ENCODE results near the gene GRIP1. TPM values are rescaled to one million over a fixed set of nuclear protein-coding genes. Genes with fewer than 3 reads are reported as not detected.
A peak's percentile ranks its signal among the peaks of the same experiment; 100 is the strongest.

Gene GRIP1
- total RNA-seq, 1 experiment from 2014 or later: 0.23 TPM

DNA sequence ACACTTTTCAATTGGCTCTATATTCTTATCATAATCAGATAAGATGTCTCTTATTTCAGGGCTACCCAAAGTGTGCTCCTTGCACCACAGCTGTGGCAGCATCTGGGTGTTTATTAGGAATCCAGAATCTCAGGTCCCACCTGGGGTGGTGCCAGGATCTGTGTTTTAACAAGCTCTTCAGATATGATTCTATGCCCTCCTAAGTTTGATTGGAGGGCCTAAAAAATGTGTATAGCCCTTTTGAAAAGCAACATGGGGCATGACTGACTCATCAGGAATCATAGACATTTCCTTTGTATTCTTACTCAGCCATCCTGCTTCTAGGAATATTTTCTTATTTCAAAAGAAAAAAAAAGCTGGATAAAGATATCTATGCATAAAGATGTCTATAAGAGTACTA lies 273.5 kb downstream of the GRIP1 start:
- Mint-ChIP-seq H3K27me3 (ENCODE audit: insufficient read depth, unreplicated experiment) (peaks cover 2% of the 10 kb centered on the region), H3K4me1 (ENCODE audit: low read depth, unreplicated experiment) (no peaks in the 10 kb centered on the region)
- no peaks in the 10 kb centered on the region for H3K36me3 ChIP-seq (ENCODE audit: control insufficient read depth, insufficient read depth, low read length)

GRCh38 chr12:66403746-66404145 lies 275.1 kb downstream of the GRIP1 start:
- POLR2A ChIA-PET: no interaction called here
- no TSS peak for BruUV-seq (replicated peaks)
- peak in 1 of 2 experiments; percentile 7 for DNase-seq
- Histone ChIP-seq H3K27me3 (replicated peaks; ENCODE audit: control insufficient read depth, insufficient read depth, low read length) (no peaks in the 10 kb centered on the region), H3K4me1 (no peaks in the 10 kb centered on the region), H3K4me3 (ENCODE audit: low read depth, low read length) (no peak overlapping the region), H3K36me3 (ENCODE audit: control insufficient read depth, insufficient read depth, low read length) (no peaks in the 10 kb centered on the region), H3K9me3 (no peaks in the 10 kb centered on the region)
- Mint-ChIP-seq H3K9me3 (ENCODE audit: unreplicated experiment) (no peaks in the 10 kb centered on the region), H3K36me3 (ENCODE audit: insufficient read depth, unreplicated experiment) (no peaks in the 10 kb centered on the region), H3K4me3 (ENCODE audit: unreplicated experiment) (no peak overlapping the region), H3K27ac (ENCODE audit: unreplicated experiment) (no peak overlapping the region), H3K27me3 (ENCODE audit: insufficient read depth, unreplicated experiment) (peaks cover 2% of the 10 kb centered on the region), H3K4me1 (ENCODE audit: low read depth, unreplicated experiment) (no peaks in the 10 kb centered on the region)
- CTCF ChIA-PET: no interaction called here
- TF ChIP-seq, protein P1, sequence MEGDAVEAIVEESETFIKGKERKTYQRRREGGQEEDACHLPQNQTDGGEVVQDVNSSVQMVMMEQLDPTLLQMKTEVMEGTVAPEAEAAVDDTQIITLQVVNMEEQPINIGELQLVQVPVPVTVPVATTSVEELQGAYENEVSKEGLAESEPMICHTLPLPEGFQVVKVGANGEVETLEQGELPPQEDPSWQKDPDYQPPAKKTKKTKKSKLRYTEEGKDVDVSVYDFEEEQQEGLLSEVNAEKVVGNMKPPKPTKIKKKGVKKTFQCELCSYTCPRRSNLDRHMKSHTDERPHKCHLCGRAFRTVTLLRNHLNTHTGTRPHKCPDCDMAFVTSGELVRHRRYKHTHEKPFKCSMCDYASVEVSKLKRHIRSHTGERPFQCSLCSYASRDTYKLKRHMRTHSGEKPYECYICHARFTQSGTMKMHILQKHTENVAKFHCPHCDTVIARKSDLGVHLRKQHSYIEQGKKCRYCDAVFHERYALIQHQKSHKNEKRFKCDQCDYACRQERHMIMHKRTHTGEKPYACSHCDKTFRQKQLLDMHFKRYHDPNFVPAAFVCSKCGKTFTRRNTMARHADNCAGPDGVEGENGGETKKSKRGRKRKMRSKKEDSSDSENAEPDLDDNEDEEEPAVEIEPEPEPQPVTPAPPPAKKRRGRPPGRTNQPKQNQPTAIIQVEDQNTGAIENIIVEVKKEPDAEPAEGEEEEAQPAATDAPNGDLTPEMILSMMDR (IDR thresholded peaks at IDR 0.05; ENCODE audit: insufficient read depth in 1 of 2, low read depth in 1 of 2, low read length in 1 of 2, severe bottlenecking in 1 of 2, unreplicated experiment in 1 of 2): no peak
- intact Hi-C loops (cut with micrococcal nuclease; ENCODE audit: unreplicated experiment): no loop called here

More for the DNA sequence above, 273.5 kb downstream of the GRIP1 start:
- Mint-ChIP-seq H3K9me3 (ENCODE audit: unreplicated experiment) (no peaks in the 10 kb centered on the region), H3K36me3 (ENCODE audit: insufficient read depth, unreplicated experiment) (no peaks in the 10 kb centered on the region), H3K4me3 (ENCODE audit: unreplicated experiment) (no peak overlapping the region), H3K27ac (ENCODE audit: unreplicated experiment) (no peak overlapping the region)
- TF ChIP-seq, protein P1 (IDR thresholded peaks at IDR 0.05; ENCODE audit: insufficient read depth in 1 of 2, low read depth in 1 of 2, low read length in 1 of 2, severe bottlenecking in 1 of 2, unreplicated experiment in 1 of 2): no peak
- POLR2A ChIA-PET: no interaction called here
- no TSS peak for BruUV-seq (replicated peaks)
- CTCF ChIA-PET: interaction anchor here (1.2 kb wide), 1 partner anchor 53 kb away, joined by 3 read pairs; no protein-coding TSS in a partner anchor
- H3K4me3 ChIP-seq (ENCODE audit: low read depth, low read length): no peak overlapping the region
- H3K9me3 ChIP-seq: 0 out of 2 replicates have a peak, but pooled peaks cover 4% of the 10 kb centered on the region
- H3K27me3 ChIP-seq (replicated peaks; ENCODE audit: control insufficient read depth, insufficient read depth, low read length): no peaks in the 10 kb centered on the region
- no peaks in the 10 kb centered on the region for H3K4me1 ChIP-seq
- intact Hi-C loops (cut with micrococcal nuclease; ENCODE audit: unreplicated experiment): no loop called here
- no peak for DNase-seq

GRCh38 chr12:66399911-66400306 lies 279.0 kb downstream of the GRIP1 start:
- H3K36me3 ChIP-seq (ENCODE audit: control insufficient read depth, insufficient read depth, low read length): no peaks in the 10 kb centered on the region
- no peak overlapping the region for H3K4me3 ChIP-seq (ENCODE audit: low read depth, low read length)
- H3K9me3 ChIP-seq: no peaks in the 10 kb centered on the region
- CTCF ChIA-PET: no interaction called here
- TF ChIP-seq, protein P1 (IDR thresholded peaks at IDR 0.05; ENCODE audit: insufficient read depth in 1 of 2, low read depth in 1 of 2, low read length in 1 of 2, severe bottlenecking in 1 of 2, unreplicated experiment in 1 of 2): no peak
- Mint-ChIP-seq H3K4me1 (ENCODE audit: low read depth, unreplicated experiment) (no peaks in the 10 kb centered on the region), H3K27ac (ENCODE audit: unreplicated experiment) (no peak overlapping the region), H3K4me3 (ENCODE audit: unreplicated experiment) (no peak overlapping the region), H3K9me3 (ENCODE audit: unreplicated experiment) (no peaks in the 10 kb centered on the region), H3K27me3 (ENCODE audit: insufficient read depth, unreplicated experiment) (peaks cover under 1% of the 10 kb centered on the region), H3K36me3 (ENCODE audit: insufficient read depth, unreplicated experiment) (no peaks in the 10 kb centered on the region)
- no peak for DNase-seq
- POLR2A ChIA-PET: no interaction called here
- BruUV-seq (replicated peaks): no TSS peak
- no peaks in the 10 kb centered on the region for H3K4me1 ChIP-seq
- no peaks in the 10 kb centered on the region for H3K27me3 ChIP-seq (replicated peaks; ENCODE audit: control insufficient read depth, insufficient read depth, low read length)
- intact Hi-C loops (cut with micrococcal nuclease; ENCODE audit: unreplicated experiment): no loop called here
